GM12875 (cell line): ENCODE measurements around the gene LRRC40.

Experiments
- H3K4me3 ChIP-seq: one replicate; pipeline ENCODE4 v1.5.1; 2011; ENCODE audit warnings: low read depth, low read length, control low read depth
- CTCF ChIP-seq: IDR thresholded peaks from 2 replicates; pipeline ENCODE4 v1.5.1; 2011; ENCODE audit warnings: low read depth, mild to moderate bottlenecking, control low read depth, inconsistent platforms, low read length, moderate library complexity, borderline replicate concordance; ENCODE audit not compliant: insufficient read depth

LRRC40 gene

GRCh38 chr1:70101231-70101630, 104.1 kb downstream of the LRRC40 start:
- no peak overlapping the region for H3K4me3 ChIP-seq
- TF ChIP-seq CTCF = no peak
